Neural progenitor cell (in vitro differentiated cells): ENCODE measurements around the gene SURF6. TPM values are rescaled to one million over a fixed set of nuclear protein-coding genes. Genes with fewer than 3 reads are reported as not detected.
A peak's percentile ranks its signal among the peaks of the same experiment; 100 is the strongest.

Source experiments
- DNase-seq: peaks from one replicate; pipeline ENCODE4 v3.0.0-alpha.2; 2016; ENCODE audit warnings: low spot score
- H2AFZ ChIP-seq: fragments of 200-600 bp; sonication (generic); replicated peaks from 2 replicates; pipeline ENCODE4 v1.6.1; 2016; ENCODE audit warnings: antibody characterized with exemption
- H3F3A ChIP-seq: fragments of 200-600 bp; sonication (generic); 2 replicates; pipeline ENCODE4 v1.6.1; 2016; ENCODE audit warnings: antibody characterized with exemption, low read depth
- H3K27ac ChIP-seq: fragments of 200-600 bp; sonication (generic); 2 replicates; pipeline ENCODE4 v1.5.1; 2016; ENCODE audit warnings: mild to moderate bottlenecking
- H3K27me3 ChIP-seq: fragments of 200-600 bp; sonication (generic); 2 replicates; pipeline ENCODE4 v1.6.1; 2016; ENCODE audit warnings: mild to moderate bottlenecking, moderate library complexity
- H3K36me3 ChIP-seq: fragments of 200-600 bp; sonication (generic); 2 replicates; pipeline ENCODE4 v1.5.1; 2016
- H3K4me1 ChIP-seq: fragments of 200-600 bp; sonication (generic); 2 replicates; pipeline ENCODE4 v1.6.1; 2016; ENCODE audit warnings: mixed run types
- H3K4me2 ChIP-seq: fragments of 200-600 bp; sonication (generic); 2 replicates; pipeline ENCODE4 v1.6.1; 2016
- H3K4me3 ChIP-seq: fragments of 200-600 bp; sonication (generic); 2 replicates; pipeline ENCODE4 v1.5.1; 2016
- H3K79me2 ChIP-seq: fragments of 200-600 bp; sonication (generic); 2 replicates; pipeline ENCODE4 v1.6.1; 2016; ENCODE audit warnings: low read depth
- H3K9ac ChIP-seq: fragments of 200-600 bp; sonication (generic); 2 replicates; pipeline ENCODE4 v1.6.1; 2016
- H3K9me3 ChIP-seq: fragments of 200-600 bp; sonication (generic); 2 replicates; pipeline ENCODE4 v1.5.1; 2016; ENCODE audit warnings: low read depth
- H4K20me1 ChIP-seq: fragments of 200-600 bp; sonication (generic); 2 replicates; pipeline ENCODE4 v1.6.1; 2016; ENCODE audit warnings: low read depth
- H3K27ac Mint-ChIP-seq: 3 replicates; pipeline ENCODE4 v1.8.0; 2021; ENCODE audit warnings: mixed read lengths
- H3K27me3 Mint-ChIP-seq: 2 replicates; pipeline ENCODE4 v1.8.0; 2022; ENCODE audit warnings: low read depth, mild to moderate bottlenecking, inconsistent platforms, moderate library complexity, mixed read lengths; ENCODE audit not compliant: insufficient read depth
- H3K36me3 Mint-ChIP-seq: 3 replicates; pipeline ENCODE4 v1.8.0; 2021; ENCODE audit warnings: mixed read lengths
- H3K4me1 Mint-ChIP-seq: 3 replicates; pipeline ENCODE4 v1.8.0; 2021; ENCODE audit warnings: mixed read lengths
- H3K4me3 Mint-ChIP-seq: 3 replicates; pipeline ENCODE4 v1.8.0; 2021; ENCODE audit warnings: mild to moderate bottlenecking, moderate library complexity, mixed read lengths
- H3K9me3 Mint-ChIP-seq: 3 replicates; pipeline ENCODE4 v1.8.0; 2020; ENCODE audit warnings: mixed read lengths
- CTCF ChIP-seq: fragments of 200-600 bp; sonication (generic); IDR thresholded peaks from 2 replicates; pipeline ENCODE4 v1.5.1; 2017; ENCODE audit warnings: antibody characterized with exemption, mild to moderate bottlenecking
- EZH2 ChIP-seq: fragments of 200-600 bp; sonication (generic); IDR thresholded peaks from 2 replicates; pipeline ENCODE4 v1.6.1; 2017; ENCODE audit warnings: antibody characterized with exemption, mild to moderate bottlenecking, moderate library complexity
- EZH2phosphoT487 ChIP-seq: fragments of 200-600 bp; sonication (generic); IDR thresholded peaks from 2 replicates; pipeline ENCODE4 v1.6.1; 2017; ENCODE audit warnings: antibody characterized with exemption
- total RNA-seq: library from RNA; depleted of rRNA; stranded (reverse); fragments of >200 nt; gene quantifications from 2 replicates; pipeline ENCODE4 v1.2.3, GENCODE V29; 2015; ENCODE audit warnings: low replicate concordance

The SURF6 gene
- total RNA-seq, 1 donor from 2014 or later: 13.2 TPM

- Histone ChIP-seq H3K27ac (no peak overlapping the region), H2AFZ (no peak overlapping the region), H3K27me3 (peaks cover 12% of the 10 kb centered on the region), H3K36me3 (no peaks in the 10 kb centered on the region), H3K4me3 (no peak overlapping the region), H3F3A (no peaks in the 10 kb centered on the region), H3K9ac (no peak overlapping the region), H3K4me1 (no peaks in the 10 kb centered on the region), H3K79me2 (no peaks in the 10 kb centered on the region), H4K20me1 (no peaks in the 10 kb centered on the region), H3K4me2 (no peak overlapping the region), H3K9me3 (no peaks in the 10 kb centered on the region)
- Mint-ChIP-seq H3K36me3 (no peaks in the 10 kb centered on the region), H3K4me3 (no peak overlapping the region), H3K27ac (peak overlapping the region; percentile 66), H3K27me3 (peaks cover 13% of the 10 kb centered on the region), H3K4me1 (no peaks in the 10 kb centered on the region), H3K9me3 (peaks cover 9% of the 10 kb centered on the region)
- no peak for TF ChIP-seq EZH2
- no peak for TF ChIP-seq CTCF
- no peak for TF ChIP-seq EZH2phosphoT487
- no peak for DNase-seq
These were observed 29.5 kb downstream of the SURF6 start for GRCh38 chr9:133306242-133307204.

DNA sequence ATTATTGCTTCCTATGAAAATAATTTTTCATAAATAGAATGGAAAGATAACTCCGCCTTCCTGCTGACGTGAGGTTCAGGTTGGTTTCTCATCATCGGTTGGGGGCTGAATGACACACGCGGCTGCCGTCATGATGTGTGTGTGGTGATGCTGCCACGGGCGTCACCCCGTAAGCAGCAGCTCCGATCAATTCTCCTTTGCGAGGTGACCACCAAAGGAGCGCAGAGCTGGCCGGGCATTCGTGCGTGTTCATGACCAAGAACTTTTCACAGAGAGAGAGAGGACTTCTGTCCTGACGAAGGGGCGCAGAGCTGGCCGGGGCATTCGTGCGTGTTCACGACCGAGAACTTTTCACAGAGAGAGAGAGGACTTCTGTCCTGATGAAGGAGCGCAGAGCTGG lies 30.3 kb downstream of the SURF6 start:
- no peak for DNase-seq
- peaks cover 9% of the 10 kb centered on the region for H3K9me3 Mint-ChIP-seq
- Histone ChIP-seq H3K79me2 (no peaks in the 10 kb centered on the region), H3K4me3 (no peak overlapping the region), H3K4me2 (no peak overlapping the region), H2AFZ (no peak overlapping the region), H3K9ac (no peak overlapping the region), H4K20me1 (no peaks in the 10 kb centered on the region), H3K27me3 (peaks cover 12% of the 10 kb centered on the region), H3K27ac (no peak overlapping the region), H3F3A (no peaks in the 10 kb centered on the region), H3K4me1 (no peaks in the 10 kb centered on the region), H3K9me3 (no peaks in the 10 kb centered on the region), H3K36me3 (no peaks in the 10 kb centered on the region)
- H3K36me3 Mint-ChIP-seq: no peaks in the 10 kb centered on the region
- no peak overlapping the region for H3K4me3 Mint-ChIP-seq
- peaks cover 15% of the 10 kb centered on the region for H3K27me3 Mint-ChIP-seq
- TF ChIP-seq EZH2: no peak
- H3K4me1 Mint-ChIP-seq: no peaks in the 10 kb centered on the region
- peak overlapping the region; percentile 66 for H3K27ac Mint-ChIP-seq

DNA sequence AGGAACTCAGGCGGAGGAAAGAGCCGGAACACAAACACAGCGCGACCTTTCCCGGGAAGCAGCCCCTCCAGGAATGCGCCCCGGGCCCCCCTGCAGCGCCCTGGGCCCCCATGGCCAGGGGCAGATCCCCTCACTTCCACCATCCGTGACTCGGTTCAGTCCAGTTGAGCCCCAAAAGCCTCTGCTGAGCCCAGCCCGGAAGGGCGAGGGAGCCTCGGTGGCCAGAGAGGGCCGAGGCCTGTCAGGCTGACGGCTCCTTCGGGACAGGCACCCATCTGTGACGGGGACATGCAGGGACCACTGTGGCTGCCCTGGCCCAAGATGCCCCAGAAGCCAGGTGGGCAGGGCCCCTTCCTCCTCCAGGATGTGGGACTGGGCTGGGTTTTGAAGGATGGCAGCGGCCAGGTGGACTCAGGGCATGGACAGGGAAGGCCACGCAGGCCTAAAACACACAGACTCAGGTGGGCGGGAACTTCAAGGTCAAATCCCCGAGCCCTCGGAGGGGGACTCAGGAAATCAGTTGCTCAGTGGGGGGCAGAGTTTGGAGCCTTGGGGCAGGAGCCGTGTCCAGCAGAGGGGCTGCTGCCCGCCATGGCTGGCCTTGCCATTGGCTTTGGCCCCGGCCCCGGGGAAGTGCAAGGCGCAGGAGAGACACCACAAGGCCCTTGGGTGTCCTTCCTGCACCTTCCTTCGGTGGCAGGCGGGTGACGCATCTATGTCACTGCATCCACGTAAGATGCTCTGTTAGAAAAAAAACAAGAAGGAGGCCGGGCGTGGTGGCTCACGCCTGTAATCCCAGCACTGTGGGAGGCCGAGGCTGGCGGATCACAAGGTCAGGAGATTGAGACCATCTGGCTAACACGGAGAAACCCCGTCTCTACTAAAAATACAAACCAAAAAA lies 31.3 kb downstream of the SURF6 start:
- H3K9me3 ChIP-seq: no peaks in the 10 kb centered on the region
- H3K36me3 ChIP-seq: no peaks in the 10 kb centered on the region
- H3K4me1 ChIP-seq: no peaks in the 10 kb centered on the region
- TF ChIP-seq CTCF (no peak), EZH2 (no peak), EZH2phosphoT487 (no peak)
- no peaks in the 10 kb centered on the region for H3F3A ChIP-seq
- no peak for DNase-seq
- no peak overlapping the region for H3K4me3 ChIP-seq
- Mint-ChIP-seq H3K9me3 (peaks cover 6% of the 10 kb centered on the region), H3K4me1 (no peaks in the 10 kb centered on the region), H3K27ac (no peak overlapping the region), H3K36me3 (no peaks in the 10 kb centered on the region), H3K27me3 (peaks cover 14% of the 10 kb centered on the region), H3K4me3 (no peak overlapping the region)
- no peaks in the 10 kb centered on the region for H3K79me2 ChIP-seq
- H3K9ac ChIP-seq: no peak overlapping the region
- no peak overlapping the region for H3K4me2 ChIP-seq
- H3K27me3 ChIP-seq: peaks cover 12% of the 10 kb centered on the region
- H3K27ac ChIP-seq: no peak overlapping the region
- H2AFZ ChIP-seq: no peak overlapping the region
- H4K20me1 ChIP-seq: no peaks in the 10 kb centered on the region
